ENCODE results near the gene MEG3. TPM values are rescaled to one million over a fixed set of nuclear protein-coding genes. Genes with fewer than 3 reads are reported as not detected.

The MEG3 gene
- total RNA-seq, 1 experiment from 2014 or later, result not detected

- no peaks in the 10 kb centered on the region for H3K9me2 ChIP-seq (ENCODE audit: insufficient read depth)
- no peaks in the 10 kb centered on the region for H3K36me3 ChIP-seq (ENCODE audit: low read depth)
- no peak overlapping the region for H3K4me2 ChIP-seq
- ChIA-PET POLR2A (ENCODE audit: unreplicated experiment) (no interaction called here), CTCF (no interaction called here)
- H3K79me2 ChIP-seq (ENCODE audit: low read depth), result no peaks in the 10 kb centered on the region
- H3K4me1 ChIP-seq (replicated peaks; ENCODE audit: insufficient read depth), result no peaks in the 10 kb centered on the region
- peaks cover 24% of the 10 kb centered on the region for H3K27me3 ChIP-seq (ENCODE audit: insufficient read depth, low read depth)
- no peak overlapping the region for H2AFZ ChIP-seq
- no peaks in the 10 kb centered on the region for H3K9me3 ChIP-seq (ENCODE audit: insufficient read depth, low read depth)
- no TSS peak for BruUV-seq (replicated peaks)
- no peaks in the 10 kb centered on the region for H4K20me1 ChIP-seq (ENCODE audit: insufficient read depth)
- TF ChIP-seq CTCF (conservative IDR thresholded peaks at IDR 0.05), result no peak
- no peak for TF ChIP-seq EZH2 (IDR thresholded peaks at IDR 0.05; ENCODE audit: low read depth)
- no peaks in the 10 kb centered on the region for H3F3A ChIP-seq (ENCODE audit: insufficient read depth, low read depth)
- no peak overlapping the region for H3K27ac ChIP-seq
- no peak for DNase-seq
- no peak overlapping the region for H3K4me3 ChIP-seq
- intact Hi-C loops (cut with micrococcal nuclease; ENCODE audit: unreplicated experiment), result no loop called here
Measured at GRCh38 chr14:100864960-100865681, 39.2 kb downstream of the MEG3 start.

GRCh38 chr14:100865682-100866591, 40.0 kb downstream of the MEG3 start:
- H4K20me1 ChIP-seq (ENCODE audit: insufficient read depth), result no peaks in the 10 kb centered on the region
- CTCF ChIA-PET, result no interaction called here
- H3K36me3 ChIP-seq (ENCODE audit: low read depth), result no peaks in the 10 kb centered on the region
- no TSS peak for BruUV-seq (replicated peaks)
- no peaks in the 10 kb centered on the region for H3K9me2 ChIP-seq (ENCODE audit: insufficient read depth)
- TF ChIP-seq CTCF (conservative IDR thresholded peaks at IDR 0.05), result no peak
- TF ChIP-seq EZH2 (IDR thresholded peaks at IDR 0.05; ENCODE audit: low read depth), result no peak
- no peaks in the 10 kb centered on the region for H3K4me1 ChIP-seq (replicated peaks; ENCODE audit: insufficient read depth)
- H3F3A ChIP-seq (ENCODE audit: insufficient read depth, low read depth), result no peaks in the 10 kb centered on the region
- DNase-seq, result no peak
- H3K27ac ChIP-seq, result no peak overlapping the region
- H2AFZ ChIP-seq, result no peak overlapping the region
- no peaks in the 10 kb centered on the region for H3K9me3 ChIP-seq (ENCODE audit: insufficient read depth, low read depth)
- no peak overlapping the region for H3K4me2 ChIP-seq
- H3K4me3 ChIP-seq, result no peak overlapping the region
- intact Hi-C loops (cut with micrococcal nuclease; ENCODE audit: unreplicated experiment), result no loop called here
- POLR2A ChIA-PET (ENCODE audit: unreplicated experiment), result no interaction called here
- H3K27me3 ChIP-seq (ENCODE audit: insufficient read depth, low read depth), result peaks cover 21% of the 10 kb centered on the region
- no peaks in the 10 kb centered on the region for H3K79me2 ChIP-seq (ENCODE audit: low read depth)

GRCh38 chr14:100866666-100867630, 41.0 kb downstream of the MEG3 start:
- no peaks in the 10 kb centered on the region for H4K20me1 ChIP-seq (ENCODE audit: insufficient read depth)
- no peak overlapping the region for H2AFZ ChIP-seq
- H3K79me2 ChIP-seq (ENCODE audit: low read depth), result no peaks in the 10 kb centered on the region
- no peaks in the 10 kb centered on the region for H3K9me2 ChIP-seq (ENCODE audit: insufficient read depth)
- intact Hi-C loops (cut with micrococcal nuclease; ENCODE audit: unreplicated experiment), result no loop called here
- no peaks in the 10 kb centered on the region for H3F3A ChIP-seq (ENCODE audit: insufficient read depth, low read depth)
- H3K4me2 ChIP-seq, result no peak overlapping the region
- H3K4me1 ChIP-seq (replicated peaks; ENCODE audit: insufficient read depth), result no peaks in the 10 kb centered on the region
- no peaks in the 10 kb centered on the region for H3K9me3 ChIP-seq (ENCODE audit: insufficient read depth, low read depth)
- H3K27ac ChIP-seq, result no peak overlapping the region
- POLR2A ChIA-PET (ENCODE audit: unreplicated experiment), result no interaction called here
- no peaks in the 10 kb centered on the region for H3K36me3 ChIP-seq (ENCODE audit: low read depth)
- CTCF ChIA-PET, result no interaction called here
- no TSS peak for BruUV-seq (replicated peaks)
- no peak for DNase-seq
- TF ChIP-seq CTCF (conservative IDR thresholded peaks at IDR 0.05), result no peak
- no peak for TF ChIP-seq EZH2 (IDR thresholded peaks at IDR 0.05; ENCODE audit: low read depth)
- no peak overlapping the region for H3K4me3 ChIP-seq
- H3K27me3 ChIP-seq (ENCODE audit: insufficient read depth, low read depth), result peaks cover 21% of the 10 kb centered on the region

Measured in PC-9 (cell line).